ENCODE results near the gene LCN12. TPM values are rescaled to one million over a fixed set of nuclear protein-coding genes. Genes with fewer than 3 reads are reported as not detected.

The LCN12 gene
- total RNA-seq, 4 donors from 2014 or later, result 1.8 to 8.7 (median 7.9) TPM; not detected in 1

- H3K27ac ChIP-seq, result no peak overlapping the region
- no peaks in the 10 kb centered on the region for H3K9me3 ChIP-seq
- no peaks in the 10 kb centered on the region for H3K27me3 ChIP-seq
- H3K4me1 ChIP-seq, result peaks cover 0 to 26% (median 0%) of the 10 kb centered on the region in 4 donors
- no peak overlapping the region for H3K4me3 ChIP-seq
- DNase-seq, result no peak
- TF ChIP-seq CTCF (IDR thresholded peaks at IDR 0.05), result no peak
- no peak for TF ChIP-seq POLR2A (IDR thresholded peaks at IDR 0.05)
- no peaks in the 10 kb centered on the region for H3K36me3 ChIP-seq
These were observed 16.5 kb downstream of the LCN12 start for GRCh38 chr9:136968333-136969127.

- Histone ChIP-seq H3K4me3 (no peak overlapping the region), H3K36me3 (no peaks in the 10 kb centered on the region), H3K9me3 (no peaks in the 10 kb centered on the region), H3K27ac (no peak overlapping the region), H3K4me1 (peaks cover 0 to 23% (median 0%) of the 10 kb centered on the region in 4 donors), H3K27me3 (no peaks in the 10 kb centered on the region)
- TF ChIP-seq POLR2A (IDR thresholded peaks at IDR 0.05) (no peak), CTCF (IDR thresholded peaks at IDR 0.05) (no peak)
- no peak for DNase-seq
These were observed 17.1 kb downstream of the LCN12 start for GRCh38 chr9:136969150-136969549.

GRCh38 chr9:136969774-136970173 is 17.7 kb downstream of the LCN12 start:
- H3K36me3 ChIP-seq, result no peaks in the 10 kb centered on the region
- TF ChIP-seq POLR2A (IDR thresholded peaks at IDR 0.05), result no peak
- no peak for TF ChIP-seq CTCF (IDR thresholded peaks at IDR 0.05)
- H3K27ac ChIP-seq, result no peak overlapping the region
- DNase-seq, result no peak
- H3K9me3 ChIP-seq, result no peaks in the 10 kb centered on the region
- H3K4me1 ChIP-seq, result peaks cover 0 to 17% (median 0%) of the 10 kb centered on the region in 4 donors
- no peak overlapping the region for H3K4me3 ChIP-seq
- H3K27me3 ChIP-seq, result no peaks in the 10 kb centered on the region

GRCh38 chr9:136970361-136970760 is 18.3 kb downstream of the LCN12 start:
- Histone ChIP-seq H3K36me3 (no peaks in the 10 kb centered on the region), H3K4me1 (peaks cover 0 to 18% (median 0%) of the 10 kb centered on the region in 4 donors), H3K27ac (no peak overlapping the region), H3K4me3 (no peak overlapping the region), H3K27me3 (no peaks in the 10 kb centered on the region), H3K9me3 (no peaks in the 10 kb centered on the region)
- TF ChIP-seq CTCF (IDR thresholded peaks at IDR 0.05) (no peak), POLR2A (IDR thresholded peaks at IDR 0.05) (no peak)
- DNase-seq, result no peak

GRCh38 chr9:136971746-136972145 is 19.7 kb downstream of the LCN12 start:
- Histone ChIP-seq H3K27ac (no peak overlapping the region), H3K27me3 (no peaks in the 10 kb centered on the region), H3K4me1 (peaks cover 0 to 11% (median 0%) of the 10 kb centered on the region in 4 donors), H3K36me3 (no peaks in the 10 kb centered on the region), H3K4me3 (no peak overlapping the region), H3K9me3 (no peaks in the 10 kb centered on the region)
- TF ChIP-seq POLR2A (IDR thresholded peaks at IDR 0.05) (no peak), CTCF (IDR thresholded peaks at IDR 0.05) (no peak)
- DNase-seq, result no peak

Data from Peyer's patch (tissue), 4 donors.